ENCODE measurements around the gene FMN1. TPM values are rescaled to one million over a fixed set of nuclear protein-coding genes. Genes with fewer than 3 reads are reported as not detected.

Gene FMN1
- total RNA-seq, 4 donors from 2014 or later = 12.6 to 52.2 (median 20.1) TPM

DNA sequence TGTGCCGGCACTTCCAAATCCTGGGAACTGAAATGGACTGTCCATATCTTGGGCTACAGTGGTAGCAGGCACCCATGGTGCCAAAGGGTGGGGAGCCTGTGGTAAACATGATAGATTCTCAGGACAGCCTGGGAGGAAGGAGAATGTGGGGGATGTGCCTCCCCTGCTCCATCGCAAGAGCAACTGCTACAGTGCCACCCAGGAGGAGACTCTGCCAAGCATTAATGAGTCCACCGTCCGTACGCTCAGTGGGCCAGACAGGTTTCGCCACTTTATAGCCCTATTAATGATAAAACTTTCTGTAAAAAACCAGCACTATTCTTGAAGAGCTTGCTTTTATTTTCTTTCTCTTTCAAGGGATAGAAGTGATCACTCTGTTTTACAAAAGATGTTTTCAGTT lies 75.2 kb downstream of the FMN1 start:
- 56 to 62% methylated on average over 6 of the region's 6 CpGs for WGBS, 2 donors
- intact Hi-C loops (cut with DNase I; ENCODE audit: low total_unique reads) = no loop called here
- TF ChIP-seq, protein P1, sequence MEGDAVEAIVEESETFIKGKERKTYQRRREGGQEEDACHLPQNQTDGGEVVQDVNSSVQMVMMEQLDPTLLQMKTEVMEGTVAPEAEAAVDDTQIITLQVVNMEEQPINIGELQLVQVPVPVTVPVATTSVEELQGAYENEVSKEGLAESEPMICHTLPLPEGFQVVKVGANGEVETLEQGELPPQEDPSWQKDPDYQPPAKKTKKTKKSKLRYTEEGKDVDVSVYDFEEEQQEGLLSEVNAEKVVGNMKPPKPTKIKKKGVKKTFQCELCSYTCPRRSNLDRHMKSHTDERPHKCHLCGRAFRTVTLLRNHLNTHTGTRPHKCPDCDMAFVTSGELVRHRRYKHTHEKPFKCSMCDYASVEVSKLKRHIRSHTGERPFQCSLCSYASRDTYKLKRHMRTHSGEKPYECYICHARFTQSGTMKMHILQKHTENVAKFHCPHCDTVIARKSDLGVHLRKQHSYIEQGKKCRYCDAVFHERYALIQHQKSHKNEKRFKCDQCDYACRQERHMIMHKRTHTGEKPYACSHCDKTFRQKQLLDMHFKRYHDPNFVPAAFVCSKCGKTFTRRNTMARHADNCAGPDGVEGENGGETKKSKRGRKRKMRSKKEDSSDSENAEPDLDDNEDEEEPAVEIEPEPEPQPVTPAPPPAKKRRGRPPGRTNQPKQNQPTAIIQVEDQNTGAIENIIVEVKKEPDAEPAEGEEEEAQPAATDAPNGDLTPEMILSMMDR (IDR thresholded peaks at IDR 0.05) = no peak
- no peak for TF ChIP-seq POLR2A (IDR thresholded peaks at IDR 0.05)
- no peak overlapping the region for H3K4me3 ChIP-seq (ENCODE audit: low read depth, poor library complexity, severe bottlenecking)
- DNase-seq (ENCODE audit: low spot score in 2 of 2) = no peak

DNA sequence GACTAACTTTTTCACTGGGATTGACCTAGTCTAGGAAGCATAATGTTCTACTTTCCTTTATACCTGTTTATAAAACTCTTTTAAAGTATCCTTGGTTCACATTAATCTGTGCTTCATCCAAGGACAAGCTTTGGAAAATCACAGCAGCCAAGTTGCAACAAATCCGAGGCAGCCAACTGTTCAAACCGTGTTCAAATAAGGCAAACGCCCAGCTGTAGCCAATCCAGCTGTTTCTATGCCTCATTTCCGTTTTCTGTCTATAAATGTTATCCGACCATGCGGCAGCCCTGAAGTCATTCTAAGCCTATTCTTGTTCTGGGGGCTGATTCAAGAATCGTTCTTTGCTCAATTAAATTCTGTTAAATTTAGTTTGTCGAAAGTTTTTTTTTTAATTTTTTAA lies 78.3 kb downstream of the FMN1 start:
- intact Hi-C loops (cut with DNase I; ENCODE audit: low total_unique reads) = no loop called here
- WGBS, 2 donors = 45 to 61% methylated on average over 8 of the region's 8 CpGs
- no peak for DNase-seq (ENCODE audit: low spot score in 2 of 2)

DNA sequence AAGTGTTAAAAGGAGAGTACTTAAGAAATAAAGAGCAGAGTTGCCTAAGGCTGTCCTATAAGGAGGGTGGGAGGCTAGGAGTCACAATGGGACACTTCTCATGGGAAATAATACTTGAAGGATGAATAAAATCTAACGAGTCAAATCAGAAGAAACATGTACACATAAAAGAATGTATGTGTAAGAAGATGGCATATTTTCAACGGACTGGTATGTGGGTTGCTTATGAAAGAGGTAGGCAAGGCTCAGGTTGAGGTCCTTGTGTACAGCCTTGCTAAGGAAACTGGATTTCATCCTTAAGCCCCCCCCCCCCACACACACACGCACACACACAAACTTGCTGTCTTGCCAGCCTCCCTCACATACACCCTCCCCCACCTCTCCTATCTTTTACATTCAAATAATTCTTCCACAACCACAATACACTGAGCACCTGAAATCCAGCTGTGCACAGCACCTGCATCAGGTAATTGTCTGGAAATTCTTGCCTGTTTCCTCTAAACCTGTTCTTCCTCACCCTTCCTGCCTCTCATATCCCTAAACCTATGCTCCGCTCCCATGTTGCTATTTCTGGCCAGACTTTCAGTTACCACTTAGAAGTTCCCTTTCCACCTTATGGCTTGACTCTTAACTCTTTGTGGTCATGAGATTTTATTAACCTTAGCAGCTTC lies 79.2 kb downstream of the FMN1 start:
- intact Hi-C loops (cut with DNase I; ENCODE audit: low total_unique reads) = no loop called here
- no peak overlapping the region for H3K4me3 ChIP-seq (ENCODE audit: low read depth, poor library complexity, severe bottlenecking)
- 57 to 64% methylated on average over 4 of the region's 4 CpGs for WGBS, 2 donors
- no peak for TF ChIP-seq POLR2A (IDR thresholded peaks at IDR 0.05)
- TF ChIP-seq, protein P1 (IDR thresholded peaks at IDR 0.05) = no peak
- DNase-seq (ENCODE audit: low spot score in 2 of 2) = no peak

More for the DNA sequence above, 78.3 kb downstream of the FMN1 start:
- H3K4me3 ChIP-seq (ENCODE audit: low read depth, poor library complexity, severe bottlenecking) = no peak overlapping the region
- TF ChIP-seq, protein P1 (IDR thresholded peaks at IDR 0.05) = no peak
- no peak for TF ChIP-seq POLR2A (IDR thresholded peaks at IDR 0.05)

DNA sequence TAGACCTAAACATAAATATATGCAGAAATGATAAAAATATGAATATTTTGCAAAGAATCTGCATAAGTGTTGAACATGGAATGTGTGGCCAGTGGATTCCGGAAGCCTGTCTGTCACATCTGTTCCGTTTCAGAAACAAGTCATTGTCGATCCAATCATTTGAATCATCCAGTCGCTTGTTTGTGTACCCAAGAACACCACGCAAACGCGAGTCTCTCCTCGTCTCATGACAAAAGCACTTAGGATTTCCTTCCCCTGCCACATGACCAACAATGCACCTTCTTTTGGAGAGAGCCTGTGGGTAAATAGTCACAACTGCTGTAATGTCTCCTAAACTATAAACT lies 80.2 kb downstream of the FMN1 start:
- intact Hi-C loops (cut with DNase I; ENCODE audit: low total_unique reads) = no loop called here
- WGBS, 2 donors = 87 to 91% methylated on average over 8 of the region's 8 CpGs
- no peak for DNase-seq (ENCODE audit: low spot score in 2 of 2)
- H3K4me3 ChIP-seq (ENCODE audit: low read depth, poor library complexity, severe bottlenecking) = no peak overlapping the region
- no peak for TF ChIP-seq POLR2A (IDR thresholded peaks at IDR 0.05)
- TF ChIP-seq, protein P1 (IDR thresholded peaks at IDR 0.05) = no peak

DNA sequence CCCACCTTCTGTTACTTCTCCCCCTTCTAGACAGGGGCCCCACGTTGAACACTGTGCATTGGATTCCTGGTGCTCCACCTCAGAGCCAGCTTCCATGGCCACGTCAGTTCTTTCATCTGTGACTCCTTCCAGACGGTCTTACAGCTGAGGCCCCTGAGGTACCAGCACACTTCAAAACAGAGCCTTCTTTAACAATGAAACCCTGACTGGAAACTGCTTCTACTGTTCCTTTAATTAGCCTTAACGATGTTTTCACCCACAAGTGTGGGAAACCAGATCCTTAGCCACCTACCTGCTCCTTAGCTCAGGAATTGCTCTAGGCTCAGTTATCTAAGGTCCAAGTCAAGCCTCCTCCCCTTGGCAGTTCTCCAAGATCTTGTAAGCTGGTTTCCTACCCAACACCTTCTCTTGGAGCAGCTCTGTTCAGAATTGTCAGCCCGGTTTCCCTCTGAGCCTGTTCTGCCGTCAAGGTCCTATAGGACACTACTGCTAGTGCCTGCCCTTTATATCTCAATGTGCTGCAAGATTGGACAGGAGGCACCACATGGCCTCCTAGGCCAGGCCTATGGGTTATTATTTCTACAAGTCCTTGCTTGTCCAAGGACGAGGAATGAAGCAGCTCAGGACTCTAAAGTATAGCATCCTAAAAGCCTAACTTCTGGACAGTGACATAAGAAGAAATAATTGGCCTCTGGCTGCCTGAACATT lies 80.7 kb downstream of the FMN1 start:
- 64 to 67% methylated on average over 7 of the region's 7 CpGs for WGBS, 2 donors
- intact Hi-C loops (cut with DNase I; ENCODE audit: low total_unique reads) = no loop called here
- TF ChIP-seq, protein P1 (IDR thresholded peaks at IDR 0.05) = no peak
- TF ChIP-seq POLR2A (IDR thresholded peaks at IDR 0.05) = no peak
- DNase-seq (ENCODE audit: low spot score in 2 of 2) = no peak
- no peak overlapping the region for H3K4me3 ChIP-seq (ENCODE audit: low read depth, poor library complexity, severe bottlenecking)
